GM23338 (cell line): ENCODE results near the gene TOGARAM1. TPM values are rescaled to one million over a fixed set of nuclear protein-coding genes. Genes with fewer than 3 reads are reported as not detected.
A peak's percentile ranks its signal among the peaks of the same experiment; 100 is the strongest.

Experiments used
- ATAC-seq: fragments of 200-7000 bp; cut with Tn5 transposase; 3 replicates; pipeline ENCODE4 v1.9.1; 2020
- DNase-seq: peaks from one replicate; pipeline ENCODE4 v3.0.0-alpha.2; 2015; ENCODE audit warnings: low spot score
- H2AFZ ChIP-seq: fragments of 200-600 bp; sonication (generic); 2 replicates; pipeline ENCODE4 v1.8.0; 2016; ENCODE audit warnings: antibody characterized with exemption, mild to moderate bottlenecking, moderate library complexity
- H3F3A ChIP-seq: fragments of 200-600 bp; sonication (generic); replicated peaks from 2 replicates; pipeline ENCODE4 v1.8.0; 2017; ENCODE audit warnings: antibody characterized with exemption, mixed run types, low read depth
- H3K27ac ChIP-seq: fragments of 200-600 bp; sonication (generic); 2 replicates; pipeline ENCODE4 v1.6.1; 2016; ENCODE audit warnings: low read depth
- H3K27me3 ChIP-seq: fragments of 200-600 bp; sonication (generic); 2 replicates; pipeline ENCODE4 v1.8.0; 2016; ENCODE audit warnings: mild to moderate bottlenecking, mixed run types, moderate library complexity; ENCODE audit not compliant: insufficient read depth
- H3K36me3 ChIP-seq: fragments of 200-600 bp; sonication (generic); 2 replicates; pipeline ENCODE4 v1.8.0; 2016; ENCODE audit warnings: mild to moderate bottlenecking; ENCODE audit not compliant: insufficient read depth
- H3K4me1 ChIP-seq: fragments of 200-600 bp; sonication (generic); 2 replicates; pipeline ENCODE4 v1.8.0; 2016; ENCODE audit warnings: mild to moderate bottlenecking, moderate library complexity; ENCODE audit not compliant: insufficient read depth
- H3K4me2 ChIP-seq: fragments of 200-600 bp; sonication (generic); 2 replicates; pipeline ENCODE4 v1.7.1; 2017; ENCODE audit warnings: mixed run types
- H3K4me3 ChIP-seq: fragments of 200-600 bp; sonication (generic); 2 replicates; pipeline ENCODE4 v1.6.1; 2016; ENCODE audit warnings: mixed run types
- H3K79me2 ChIP-seq: fragments of 200-600 bp; sonication (generic); replicated peaks from 2 replicates; pipeline ENCODE4 v1.8.0; 2017; ENCODE audit warnings: mild to moderate bottlenecking; ENCODE audit not compliant: insufficient read depth
- H3K9me2 ChIP-seq: fragments of 200-600 bp; sonication (generic); 2 replicates; pipeline ENCODE4 v1.8.0; 2017; ENCODE audit not compliant: insufficient read depth
- H4K20me1 ChIP-seq: fragments of 200-600 bp; sonication (generic); replicated peaks from 2 replicates; pipeline ENCODE4 v1.8.0; 2017; ENCODE audit warnings: mild to moderate bottlenecking; ENCODE audit not compliant: insufficient read depth
- H3K27ac Mint-ChIP-seq: 2 replicates; pipeline ENCODE4 v1.8.0; 2020; ENCODE audit warnings: inconsistent platforms, mild to moderate bottlenecking, moderate library complexity, mixed read lengths
- H3K27me3 Mint-ChIP-seq: 3 replicates; pipeline ENCODE4 v1.8.0; 2022; ENCODE audit warnings: low read depth, mild to moderate bottlenecking, moderate library complexity, mixed read lengths, inconsistent platforms; ENCODE audit not compliant: insufficient read depth, poor library complexity
- H3K36me3 Mint-ChIP-seq: 3 replicates; pipeline ENCODE4 v1.8.0; 2021; ENCODE audit warnings: low read depth, mild to moderate bottlenecking, inconsistent platforms, moderate library complexity, mixed read lengths
- H3K4me1 Mint-ChIP-seq: 3 replicates; pipeline ENCODE4 v1.8.0; 2020; ENCODE audit warnings: mild to moderate bottlenecking, inconsistent platforms, mixed read lengths
- H3K4me3 Mint-ChIP-seq: 3 replicates; pipeline ENCODE4 v1.8.0; 2021; ENCODE audit warnings: moderate library complexity, mild to moderate bottlenecking, inconsistent platforms, mixed read lengths
- H3K9me3 Mint-ChIP-seq: 3 replicates; pipeline ENCODE4 v1.8.0; 2020; ENCODE audit warnings: moderate library complexity, mild to moderate bottlenecking, inconsistent platforms, mixed read lengths
- CREB1 ChIP-seq: fragments of 250-450 bp; sonication (Bioruptor Pico); IDR thresholded peaks from 2 replicates; pipeline ENCODE4 v1.5.0; 2020; ENCODE audit warnings: low read depth, mild to moderate bottlenecking, moderate library complexity
- CTCF ChIP-seq, 2 experiments: fragments of 200-600 bp in 1 of 2; sonication (generic) in 1 of 2; conservative IDR thresholded peaks; 2 replicates each; pipeline versions ENCODE4 v1.5.1 to v1.6.1; 2016 to 2017; ENCODE audit warnings: antibody characterized with exemption in 2 of 2, low read depth in 2 of 2, mild to moderate bottlenecking in 2 of 2, moderate library complexity in 1 of 2
- EZH2 ChIP-seq: fragments of 200-600 bp; sonication (generic); IDR thresholded peaks from one replicate; pipeline ENCODE4 v1.8.0; 2017; ENCODE audit warnings: antibody characterized with exemption, mild to moderate bottlenecking, low read depth; ENCODE audit not compliant: unreplicated experiment
- EZH2phosphoT487 ChIP-seq: fragments of 200-600 bp; sonication (generic); IDR thresholded peaks from one replicate; pipeline ENCODE4 v1.8.1; 2018; ENCODE audit warnings: antibody characterized with exemption; ENCODE audit not compliant: unreplicated experiment
- JUNB ChIP-seq: IDR thresholded peaks from one replicate; pipeline ENCODE4 v1.6.1; 2016; ENCODE audit warnings: antibody characterized with exemption; ENCODE audit not compliant: unreplicated experiment
- NANOG ChIP-seq: IDR thresholded peaks from 2 replicates; pipeline ENCODE4 v1.6.1; 2016; ENCODE audit warnings: antibody characterized with exemption, borderline replicate concordance
- POLR2AphosphoS5 ChIP-seq: IDR thresholded peaks from 2 replicates; pipeline ENCODE4 v1.6.1; 2016; ENCODE audit warnings: antibody characterized with exemption, low read depth
- REST ChIP-seq: IDR thresholded peaks from one replicate; pipeline ENCODE4 v1.6.1; 2018; ENCODE audit warnings: antibody characterized with exemption; ENCODE audit not compliant: unreplicated experiment
- STAT1 ChIP-seq: IDR thresholded peaks from one replicate; pipeline ENCODE4 v1.6.1; 2016; ENCODE audit warnings: antibody characterized with exemption; ENCODE audit not compliant: unreplicated experiment
- ZNF114 ChIP-seq: fragments of 250-450 bp; sonication (Bioruptor Pico); IDR thresholded peaks from 2 replicates; pipeline ENCODE4 v1.5.0; 2020; ENCODE audit warnings: mild to moderate bottlenecking, moderate library complexity
- ZNF331 ChIP-seq: fragments of 250-450 bp; sonication (Bioruptor Pico); IDR thresholded peaks from 2 replicates; pipeline ENCODE4 v1.5.0; 2020; ENCODE audit warnings: low read depth, mild to moderate bottlenecking, moderate library complexity
- ZNF462 ChIP-seq: fragments of 250-450 bp; sonication (Bioruptor Pico); IDR thresholded peaks from 2 replicates; pipeline ENCODE4 v1.5.0; 2020; ENCODE audit warnings: mild to moderate bottlenecking, moderate library complexity
- polyA plus RNA-seq: library from polyadenylated mRNA; unstranded; fragments of >200 nt; fragmentation: Nextera tagmentation; extraction: Ambion mirVana; gene quantifications from 2 replicates; pipeline ENCODE4 v1.2.1, GENCODE V29; 2016
- total RNA-seq: library from RNA; depleted of rRNA; stranded (reverse); fragments of >200 nt; shearing (Covaris generic); gene quantifications from 2 replicates; pipeline ENCODE4 v1.2.3, GENCODE V29; 2014
- TF ChIP-seq, protein P1 (sequence below): IDR thresholded peaks from 2 replicates; pipeline ENCODE4 v1.6.1; 2016; ENCODE audit warnings: antibody characterized with exemption

The TOGARAM1 gene
- total and polyA plus RNA-seq, 2 experiments from 2014 or later = 9.6 to 9.8 TPM

GRCh38 chr14:44982594-44982993, 20.6 kb downstream of the TOGARAM1 start:
- no peak overlapping the region for H3K4me3 ChIP-seq
- H3K36me3 ChIP-seq = no peaks in the 10 kb centered on the region
- H4K20me1 ChIP-seq = 0 out of 2 replicates have a peak, but pooled peaks cover 11% of the 10 kb centered on the region
- no peaks in the 10 kb centered on the region for H3K9me2 ChIP-seq
- no peak overlapping the region for H2AFZ ChIP-seq
- H3K79me2 ChIP-seq = peaks cover 61% of the 10 kb centered on the region
- H3K27ac Mint-ChIP-seq = no peak overlapping the region
- no peaks in the 10 kb centered on the region for H3F3A ChIP-seq
- H3K27me3 ChIP-seq = no peaks in the 10 kb centered on the region
- H3K27me3 Mint-ChIP-seq = no peaks in the 10 kb centered on the region
- no peak overlapping the region for H3K4me2 ChIP-seq
- H3K4me3 Mint-ChIP-seq = no peak overlapping the region
- H3K9me3 Mint-ChIP-seq = no peaks in the 10 kb centered on the region
- H3K4me1 ChIP-seq = no peaks in the 10 kb centered on the region
- H3K27ac ChIP-seq = 0 out of 2 replicates have a peak overlapping the region, but pooled peaks have one; percentile 5
- no peak for DNase-seq
- ATAC-seq = no peak
- H3K36me3 Mint-ChIP-seq = no peaks in the 10 kb centered on the region
- no peaks in the 10 kb centered on the region; the same call in 1 of the 3 replicates for H3K4me1 Mint-ChIP-seq
- TF ChIP-seq REST (no peak), CTCF (conservative IDR thresholded peaks at IDR 0.05; ENCODE audit: low read depth in 2 of 2) (no peak), CREB1 (no peak), POLR2AphosphoS5 (no peak), EZH2 (no peak), NANOG (no peak), EZH2phosphoT487 (no peak), ZNF331 (CRISPR knock-in tag) (no peak), ZNF462 (CRISPR knock-in tag) (no peak), JUNB (no peak), STAT1 (no peak), ZNF114 (CRISPR knock-in tag) (no peak)
- TF ChIP-seq, protein P1, sequence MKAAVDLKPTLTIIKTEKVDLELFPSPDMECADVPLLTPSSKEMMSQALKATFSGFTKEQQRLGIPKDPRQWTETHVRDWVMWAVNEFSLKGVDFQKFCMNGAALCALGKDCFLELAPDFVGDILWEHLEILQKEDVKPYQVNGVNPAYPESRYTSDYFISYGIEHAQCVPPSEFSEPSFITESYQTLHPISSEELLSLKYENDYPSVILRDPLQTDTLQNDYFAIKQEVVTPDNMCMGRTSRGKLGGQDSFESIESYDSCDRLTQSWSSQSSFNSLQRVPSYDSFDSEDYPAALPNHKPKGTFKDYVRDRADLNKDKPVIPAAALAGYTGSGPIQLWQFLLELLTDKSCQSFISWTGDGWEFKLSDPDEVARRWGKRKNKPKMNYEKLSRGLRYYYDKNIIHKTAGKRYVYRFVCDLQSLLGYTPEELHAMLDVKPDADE = no peak
